ENCODE data around the gene NHLRC2. TPM values are rescaled to one million over a fixed set of nuclear protein-coding genes. Genes with fewer than 3 reads are reported as not detected.

The NHLRC2 gene
- polyA plus RNA-seq, 3 donors = 2.8 to 6.9 (median 5.3) TPM

DNA sequence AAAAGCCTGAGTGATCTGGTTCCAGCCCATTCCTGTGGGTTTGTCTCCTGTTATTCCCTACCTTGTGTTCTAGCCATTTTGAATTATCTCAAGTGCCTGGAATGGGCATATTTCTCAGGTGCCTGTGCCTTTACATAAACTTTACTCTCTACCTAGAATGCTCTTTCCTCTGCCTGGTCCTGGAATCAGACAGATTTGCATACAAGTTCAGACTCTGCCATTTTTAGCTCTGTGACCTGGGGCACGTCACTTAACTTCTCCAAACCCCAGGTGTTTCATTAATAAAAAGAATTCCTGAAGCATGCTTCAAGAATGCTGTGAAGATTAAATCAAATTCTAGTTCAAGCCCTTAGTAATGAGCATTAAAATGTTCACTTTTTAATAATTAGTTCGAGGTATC is 8.4 kb upstream of the NHLRC2 start:
- Histone ChIP-seq H3K27me3 (ENCODE audit: control insufficient read depth in 2 of 2, insufficient read depth in 2 of 2, low read length in 2 of 2) (no peaks in the 10 kb centered on the region), H3K9me3 (replicated peaks in 1 of 2; ENCODE audit: control insufficient read depth in 1 of 2, insufficient read depth in 1 of 2, low read length in 2 of 2) (no peaks in the 10 kb centered on the region), H3K4me3 (replicated peaks in 1 of 3; ENCODE audit: low read depth in 2 of 3, low read length in 3 of 3) (no peak overlapping the region), H3K27ac (ENCODE audit: low read depth in 1 of 2, low read length in 2 of 2) (no peak overlapping the region), H4K20me1 (ENCODE audit: insufficient read depth, low read length) (no peaks in the 10 kb centered on the region), H3K79me2 (ENCODE audit: insufficient read depth, low read length) (peaks cover 6% of the 10 kb centered on the region), H3K4me1 (ENCODE audit: control insufficient read depth in 1 of 2, insufficient read depth in 2 of 2, low read length in 2 of 2) (peaks cover 18 to 28% of the 10 kb centered on the region in 2 donors), H3K36me3 (replicated peaks in 1 of 2; ENCODE audit: control insufficient read depth in 1 of 2, insufficient read depth in 2 of 2, low read length in 2 of 2) (peaks cover 6 to 19% of the 10 kb centered on the region in 2 donors), H2AFZ (ENCODE audit: insufficient read depth, low read depth, low read length, poor library complexity, severe bottlenecking) (no peak overlapping the region), H3K4me2 (replicated peaks; ENCODE audit: extremely low read depth, low read length, poor library complexity, severe bottlenecking) (no peak overlapping the region), H3K9ac (ENCODE audit: insufficient read depth, low read length, poor library complexity, severe bottlenecking) (no peak overlapping the region)
- Mint-ChIP-seq H3K4me1 (peaks cover 26% of the 10 kb centered on the region), H3K9me3 (no peaks in the 10 kb centered on the region), H3K4me3 (no peak overlapping the region), H3K27ac (no peak overlapping the region), H3K36me3 (peaks cover 15 to 16% of the 10 kb centered on the region in 2 donors), H3K27me3 (ENCODE audit: low read depth in 3 of 3) (no peaks in the 10 kb centered on the region)
- no peak for DNase-seq
- TF ChIP-seq, protein P1, sequence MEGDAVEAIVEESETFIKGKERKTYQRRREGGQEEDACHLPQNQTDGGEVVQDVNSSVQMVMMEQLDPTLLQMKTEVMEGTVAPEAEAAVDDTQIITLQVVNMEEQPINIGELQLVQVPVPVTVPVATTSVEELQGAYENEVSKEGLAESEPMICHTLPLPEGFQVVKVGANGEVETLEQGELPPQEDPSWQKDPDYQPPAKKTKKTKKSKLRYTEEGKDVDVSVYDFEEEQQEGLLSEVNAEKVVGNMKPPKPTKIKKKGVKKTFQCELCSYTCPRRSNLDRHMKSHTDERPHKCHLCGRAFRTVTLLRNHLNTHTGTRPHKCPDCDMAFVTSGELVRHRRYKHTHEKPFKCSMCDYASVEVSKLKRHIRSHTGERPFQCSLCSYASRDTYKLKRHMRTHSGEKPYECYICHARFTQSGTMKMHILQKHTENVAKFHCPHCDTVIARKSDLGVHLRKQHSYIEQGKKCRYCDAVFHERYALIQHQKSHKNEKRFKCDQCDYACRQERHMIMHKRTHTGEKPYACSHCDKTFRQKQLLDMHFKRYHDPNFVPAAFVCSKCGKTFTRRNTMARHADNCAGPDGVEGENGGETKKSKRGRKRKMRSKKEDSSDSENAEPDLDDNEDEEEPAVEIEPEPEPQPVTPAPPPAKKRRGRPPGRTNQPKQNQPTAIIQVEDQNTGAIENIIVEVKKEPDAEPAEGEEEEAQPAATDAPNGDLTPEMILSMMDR (IDR thresholded peaks at IDR 0.05) = no peak
- WGBS (ENCODE audit: insufficient coverage) = no CpG with 5 or more reads among the region's 2 CpGs
- intact Hi-C loops (cut with micrococcal nuclease) = no loop called here

DNA sequence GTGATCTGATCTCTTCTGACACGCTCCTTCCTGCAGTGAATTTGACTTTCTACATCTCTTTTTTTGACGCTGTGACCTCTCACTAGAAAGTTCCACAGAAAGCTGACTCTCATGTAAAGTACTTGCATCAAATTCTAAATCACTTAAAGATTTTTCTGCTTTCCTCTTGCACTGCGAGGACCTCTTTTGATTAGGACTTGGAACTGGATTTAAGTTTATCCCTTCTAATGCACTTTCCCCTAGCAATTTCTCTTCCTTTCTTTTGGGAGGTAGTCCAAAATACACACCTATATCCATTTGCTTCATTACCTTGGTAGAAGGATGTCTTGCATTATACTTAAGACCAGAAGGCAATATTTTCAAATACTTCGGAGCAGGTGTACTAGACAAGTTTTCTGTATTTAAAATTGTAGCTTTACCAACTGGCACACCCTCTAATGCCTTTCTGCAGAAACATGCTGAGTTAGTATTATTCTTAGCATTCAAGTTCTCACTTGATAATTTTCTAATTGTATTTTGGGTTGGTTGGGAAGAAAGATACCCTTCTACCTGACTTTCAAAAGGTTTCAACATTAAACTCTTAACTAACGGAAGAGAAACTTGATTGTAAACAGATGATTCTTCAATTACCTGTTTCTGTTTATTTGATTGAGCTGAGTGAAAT is 5.2 kb upstream of the NHLRC2 start:
- Mint-ChIP-seq H3K4me1 (peaks cover 33% of the 10 kb centered on the region), H3K27ac (no peak overlapping the region), H3K27me3 (ENCODE audit: low read depth in 3 of 3) (no peaks in the 10 kb centered on the region), H3K36me3 (peaks cover 10 to 12% of the 10 kb centered on the region in 2 donors), H3K4me3 (no peak overlapping the region), H3K9me3 (no peaks in the 10 kb centered on the region)
- no peaks in the 10 kb centered on the region for H3K27me3 ChIP-seq (ENCODE audit: control insufficient read depth in 2 of 2, insufficient read depth in 2 of 2, low read length in 2 of 2)
- WGBS (ENCODE audit: insufficient coverage) = 100% methylated on average over 2 of the region's 5 CpGs
- H3K36me3 ChIP-seq (replicated peaks in 1 of 2; ENCODE audit: control insufficient read depth in 1 of 2, insufficient read depth in 2 of 2, low read length in 2 of 2) = peaks cover 0 to 16% of the 10 kb centered on the region in 2 donors
- H2AFZ ChIP-seq (ENCODE audit: insufficient read depth, low read depth, low read length, poor library complexity, severe bottlenecking) = no peak overlapping the region
- no peak overlapping the region for H3K9ac ChIP-seq (ENCODE audit: insufficient read depth, low read length, poor library complexity, severe bottlenecking)
- H3K79me2 ChIP-seq (ENCODE audit: insufficient read depth, low read length) = peaks cover 30% of the 10 kb centered on the region
- H3K4me3 ChIP-seq (replicated peaks in 1 of 3; ENCODE audit: low read depth in 2 of 3, low read length in 3 of 3) = no peak overlapping the region
- TF ChIP-seq, protein P1 (IDR thresholded peaks at IDR 0.05) = no peak
- peaks cover 22 to 35% of the 10 kb centered on the region in 2 donors for H3K4me1 ChIP-seq (ENCODE audit: control insufficient read depth in 1 of 2, insufficient read depth in 2 of 2, low read length in 2 of 2)
- H3K9me3 ChIP-seq (replicated peaks in 1 of 2; ENCODE audit: control insufficient read depth in 1 of 2, insufficient read depth in 1 of 2, low read length in 2 of 2) = no peaks in the 10 kb centered on the region
- DNase-seq = no peak
- H4K20me1 ChIP-seq (ENCODE audit: insufficient read depth, low read length) = no peaks in the 10 kb centered on the region
- intact Hi-C loops (cut with micrococcal nuclease) = no loop called here
- no peak overlapping the region for H3K27ac ChIP-seq (ENCODE audit: low read depth in 1 of 2, low read length in 2 of 2)
- H3K4me2 ChIP-seq (replicated peaks; ENCODE audit: extremely low read depth, low read length, poor library complexity, severe bottlenecking) = no peak overlapping the region

All from CD14-positive monocyte (primary cell).